Osteoblast (primary cell): ENCODE data around the gene KRTAP2-4. TPM values are rescaled to one million over a fixed set of nuclear protein-coding genes. Genes with fewer than 3 reads are reported as not detected.

Source experiments
- DNase-seq: peaks from one replicate; pipeline ENCODE4 v3.0.0; 2011; ENCODE audit warnings: low spot score, mixed read lengths; ENCODE audit not compliant: insufficient read length; ENCODE audit errors: missing footprints
- H2AFZ ChIP-seq: 2 replicates; pipeline ENCODE4 v1.6.0; 2011; ENCODE audit warnings: mild to moderate bottlenecking, low read length
- H3K27ac ChIP-seq: 2 replicates; pipeline ENCODE4 v1.5.1; 2011; ENCODE audit warnings: mild to moderate bottlenecking, low read depth, low read length, moderate library complexity
- H3K27me3 ChIP-seq: 2 replicates; pipeline ENCODE4 v1.6.0; 2012; ENCODE audit warnings: mild to moderate bottlenecking, control low read depth, inconsistent platforms, low read length, moderate library complexity; ENCODE audit not compliant: insufficient read depth
- H3K36me3 ChIP-seq: 2 replicates; pipeline ENCODE4 v1.5.1; 2011; ENCODE audit warnings: mild to moderate bottlenecking, low read length, control low read depth, moderate library complexity; ENCODE audit not compliant: insufficient read depth
- H3K4me1 ChIP-seq: 2 replicates; pipeline ENCODE4 v1.5.1; 2011; ENCODE audit warnings: mild to moderate bottlenecking, low read length, control low read depth, moderate library complexity; ENCODE audit not compliant: insufficient read depth
- H3K4me2 ChIP-seq: 2 replicates; pipeline ENCODE4 v1.6.0; 2011; ENCODE audit warnings: mild to moderate bottlenecking, low read length; ENCODE audit not compliant: insufficient read depth
- H3K4me3 ChIP-seq: fragments of 200-600 bp; sonication (generic); 3 replicates; pipeline ENCODE4 v1.5.1; 2012; ENCODE audit warnings: mild to moderate bottlenecking, low read length, inconsistent platforms; ENCODE audit not compliant: insufficient read depth
- H3K79me2 ChIP-seq: 2 replicates; pipeline ENCODE4 v1.6.0; 2012; ENCODE audit warnings: mild to moderate bottlenecking, low read length, control low read depth, inconsistent platforms; ENCODE audit not compliant: insufficient read depth
- H3K9me3 ChIP-seq: 2 replicates; pipeline ENCODE4 v1.5.1; 2011; ENCODE audit warnings: low read depth, low read length, control low read depth
- H4K20me1 ChIP-seq: 2 replicates; pipeline ENCODE4 v1.6.0; 2012; ENCODE audit warnings: mild to moderate bottlenecking, low read length, control low read depth; ENCODE audit not compliant: insufficient read depth
- CTCF ChIP-seq: IDR thresholded peaks from 2 replicates; pipeline ENCODE4 v1.5.1; 2011; ENCODE audit warnings: mild to moderate bottlenecking, low read depth, low read length, moderate library complexity; ENCODE audit errors: extremely low read depth
- total RNA-seq: library from RNA; depleted of rRNA; stranded (reverse); fragments of >200 nt; gene quantifications from 2 replicates; pipeline ENCODE4 v1.2.3, GENCODE V29; 2012

The KRTAP2-4 gene
- total RNA-seq, 1 donor = not detected

GRCh38 chr17:41019415-41019814, 46.3 kb downstream of the KRTAP2-4 start:
- Histone ChIP-seq H3K4me3 (no peak overlapping the region), H3K27me3 (no peaks in the 10 kb centered on the region), H3K27ac (no peak overlapping the region), H3K36me3 (no peaks in the 10 kb centered on the region), H3K79me2 (no peaks in the 10 kb centered on the region), H4K20me1 (no peaks in the 10 kb centered on the region), H3K4me2 (no peak overlapping the region), H3K4me1 (peaks cover 3% of the 10 kb centered on the region), H3K9me3 (peaks cover 4% of the 10 kb centered on the region), H2AFZ (no peak overlapping the region)
- TF ChIP-seq CTCF = no peak
- no peak for DNase-seq

GRCh38 chr17:41018541-41018940, 47.1 kb downstream of the KRTAP2-4 start:
- peaks cover 4% of the 10 kb centered on the region for H3K9me3 ChIP-seq
- H3K4me2 ChIP-seq = no peak overlapping the region
- no peak for TF ChIP-seq CTCF
- no peak overlapping the region for H3K4me3 ChIP-seq
- no peaks in the 10 kb centered on the region for H3K79me2 ChIP-seq
- no peaks in the 10 kb centered on the region for H3K36me3 ChIP-seq
- no peaks in the 10 kb centered on the region for H3K27me3 ChIP-seq
- H3K4me1 ChIP-seq = no peaks in the 10 kb centered on the region
- no peaks in the 10 kb centered on the region for H4K20me1 ChIP-seq
- DNase-seq = no peak
- H3K27ac ChIP-seq = no peak overlapping the region
- H2AFZ ChIP-seq = peak overlapping the region; percentile 13

- DNase-seq = no peak
- no peaks in the 10 kb centered on the region for H3K27me3 ChIP-seq
- no peak overlapping the region for H3K4me2 ChIP-seq
Observed at GRCh38 chr17:41016578-41017215, 49.0 kb downstream of the KRTAP2-4 start.

GRCh38 chr17:41015454-41015853, 50.2 kb downstream of the KRTAP2-4 start:
- Histone ChIP-seq H4K20me1 (no peaks in the 10 kb centered on the region), H3K9me3 (no peaks in the 10 kb centered on the region), H3K36me3 (no peaks in the 10 kb centered on the region), H3K4me2 (no peak overlapping the region), H3K79me2 (no peaks in the 10 kb centered on the region), H3K4me3 (no peak overlapping the region), H3K27ac (no peak overlapping the region), H3K4me1 (no peaks in the 10 kb centered on the region), H2AFZ (no peak overlapping the region), H3K27me3 (no peaks in the 10 kb centered on the region)
- no peak for TF ChIP-seq CTCF
- DNase-seq = no peak

More at GRCh38 chr17:41016578-41017215, 49.0 kb downstream of the KRTAP2-4 start:
- no peak overlapping the region for H2AFZ ChIP-seq
- TF ChIP-seq CTCF = no peak
- no peaks in the 10 kb centered on the region for H4K20me1 ChIP-seq
- H3K36me3 ChIP-seq = no peaks in the 10 kb centered on the region
- H3K27ac ChIP-seq = no peak overlapping the region
- H3K79me2 ChIP-seq = no peaks in the 10 kb centered on the region
- H3K4me3 ChIP-seq = no peak overlapping the region
- H3K9me3 ChIP-seq = peaks cover 4% of the 10 kb centered on the region
- H3K4me1 ChIP-seq = no peaks in the 10 kb centered on the region

Other genes with a start within 250 kb of the KRTAP2-4 start
- 2.2 and 2.4 TPM in 2 replicates for gene KRT10, start 243.3 kb downstream of the KRTAP2-4 start, total RNA-seq
- not detected in 2 replicates for gene KRT12, start 198.7 kb downstream of the KRTAP2-4 start, total RNA-seq
- not detected in 2 replicates for gene KRT20, start 180.6 kb downstream of the KRTAP2-4 start, total RNA-seq
- 0.36 and 0.59 TPM in 2 replicates for gene KRT23, start 128.2 kb downstream of the KRTAP2-4 start, total RNA-seq
- gene KRT39, start 98.9 kb downstream of the KRTAP2-4 start, total RNA-seq = 0.36 TPM in 1 of 2 replicates, not detected in the other
- under 0.01 TPM in 1 of 2 replicates, not detected in the other for gene KRT40, start 81.6 kb downstream of the KRTAP2-4 start, total RNA-seq
- gene KRTAP3-3, start 71.7 kb downstream of the KRTAP2-4 start, total RNA-seq = not detected in 2 replicates
- gene KRTAP3-2, start 66.0 kb downstream of the KRTAP2-4 start, total RNA-seq = not detected in 2 replicates
- not detected in 2 replicates for gene KRTAP3-1, start 56.8 kb downstream of the KRTAP2-4 start, total RNA-seq
- 25.0 and 31.8 TPM in 2 replicates for gene KRTAP1-5, start 38.7 kb downstream of the KRTAP2-4 start, total RNA-seq
- not detected in 2 replicates for gene KRTAP1-4, start 35.7 kb downstream of the KRTAP2-4 start, total RNA-seq
- not detected in 2 replicates for gene KRTAP1-3, start 31.0 kb downstream of the KRTAP2-4 start, total RNA-seq
- gene KRTAP1-1, start 24.4 kb downstream of the KRTAP2-4 start, total RNA-seq = 2.2 and 2.4 TPM in 2 replicates
- gene KRTAP2-1, start 18.6 kb downstream of the KRTAP2-4 start, total RNA-seq = not detected in 2 replicates
- not detected in 2 replicates for gene KRTAP2-2, start 10.6 kb downstream of the KRTAP2-4 start, total RNA-seq
- 0.29 TPM in 1 of 2 replicates, not detected in the other for gene KRTAP2-3, start 5.8 kb downstream of the KRTAP2-4 start, total RNA-seq
- under 0.01 and 0.72 TPM in 2 replicates for gene KRTAP4-7, start 18.3 kb upstream of the KRTAP2-4 start, total RNA-seq
- not detected in 2 replicates for gene KRTAP4-8, start 32.3 kb upstream of the KRTAP2-4 start, total RNA-seq
- gene KRTAP4-16, start 36.3 kb upstream of the KRTAP2-4 start, total RNA-seq = not detected in 2 replicates
- not detected in 2 replicates for gene KRTAP4-9, start 39.5 kb upstream of the KRTAP2-4 start, total RNA-seq
- gene KRTAP4-11, start 52.5 kb upstream of the KRTAP2-4 start, total RNA-seq = not detected in 2 replicates
- gene KRTAP4-12, start 58.3 kb upstream of the KRTAP2-4 start, total RNA-seq = not detected in 2 replicates
- not detected in 2 replicates for gene KRTAP4-6, start 74.7 kb upstream of the KRTAP2-4 start, total RNA-seq
- not detected in 2 replicates for gene KRTAP4-5, start 83.9 kb upstream of the KRTAP2-4 start, total RNA-seq
- not detected in 2 replicates for gene KRTAP4-4, start 94.9 kb upstream of the KRTAP2-4 start, total RNA-seq
- not detected in 2 replicates for gene KRTAP4-3, start 102.3 kb upstream of the KRTAP2-4 start, total RNA-seq
- not detected in 2 replicates for gene KRTAP4-2, start 112.3 kb upstream of the KRTAP2-4 start, total RNA-seq
- not detected in 2 replicates for gene KRTAP4-1, start 119.0 kb upstream of the KRTAP2-4 start, total RNA-seq
- gene KRTAP9-1, start 124.0 kb upstream of the KRTAP2-4 start, total RNA-seq = not detected in 2 replicates
- gene KRTAP9-2, start 160.8 kb upstream of the KRTAP2-4 start, total RNA-seq = not detected in 2 replicates
- gene KRTAP9-3, start 166.6 kb upstream of the KRTAP2-4 start, total RNA-seq = not detected in 2 replicates
- not detected in 2 replicates for gene KRTAP9-8, start 172.1 kb upstream of the KRTAP2-4 start, total RNA-seq
- not detected in 2 replicates for gene KRTAP9-4, start 183.8 kb upstream of the KRTAP2-4 start, total RNA-seq
- gene KRTAP9-9, start 189.5 kb upstream of the KRTAP2-4 start, total RNA-seq = not detected in 2 replicates
- not detected in 2 replicates for gene KRTAP9-6, start 199.5 kb upstream of the KRTAP2-4 start, total RNA-seq
- not detected in 2 replicates for gene KRTAP9-7, start 209.8 kb upstream of the KRTAP2-4 start, total RNA-seq
- gene KRTAP29-1, start 237.0 kb upstream of the KRTAP2-4 start, total RNA-seq = not detected in 2 replicates
- gene KRTAP16-1, start 243.4 kb upstream of the KRTAP2-4 start, total RNA-seq = not detected in 2 replicates
- gene KRTAP17-1, start 249.8 kb upstream of the KRTAP2-4 start, total RNA-seq = not detected in 2 replicates